SK-N-MC (cell line): Measurements from ENCODE around the gene PLXNA1.

ENCODE experiments used
- EZH2 ChIP-seq: fragments of 200-600 bp; sonication (generic); IDR thresholded peaks from one replicate; pipeline ENCODE4 v1.6.1; 2017; ENCODE audit warnings: antibody characterized with exemption
- FOXP2 ChIP-seq: optimal IDR thresholded peaks from 2 replicates; pipeline ENCODE3; 2011; ENCODE audit warnings: mild to moderate bottlenecking, moderate library complexity; ENCODE audit not compliant: insufficient read depth; ENCODE audit errors: extremely low read length, control extremely low read depth
- POLR2AphosphoS5 ChIP-seq: IDR thresholded peaks from 2 replicates; pipeline ENCODE4 v1.6.1; 2012; ENCODE audit warnings: mild to moderate bottlenecking, low read depth, low read length, borderline replicate concordance

GRCh38 chr3:126936853-126937425 lies 46.0 kb upstream of the PLXNA1 start:
- TF ChIP-seq FOXP2, result no peak
- TF ChIP-seq EZH2, result no peak
- no peak for TF ChIP-seq POLR2AphosphoS5
